ENCODE measurements around the gene BACE1-AS.

DNA sequence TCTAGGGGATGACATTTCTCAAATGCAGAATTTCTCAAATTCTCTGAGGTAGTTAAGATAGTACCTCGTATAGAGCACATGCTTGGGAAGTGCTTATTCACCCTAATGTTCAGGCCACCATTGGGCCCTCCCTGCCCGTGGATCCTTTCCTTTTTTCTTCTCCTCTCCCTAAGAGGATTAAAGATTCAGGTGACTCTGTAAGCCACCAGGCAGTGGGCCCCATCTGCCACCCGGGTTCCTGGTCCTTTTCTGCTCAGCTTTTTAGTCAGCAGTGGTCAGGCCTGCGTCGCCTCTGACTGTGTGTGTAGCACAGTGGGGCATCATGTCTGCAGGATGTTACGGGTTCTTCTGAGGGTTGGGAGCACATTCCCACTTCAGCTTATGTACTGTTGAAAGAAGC lies 43.8 kb downstream of the BACE1-AS start:
- TF ChIP-seq CTCF (IDR thresholded peaks at IDR 0.05) (no peak), EZH2phosphoT487 (IDR thresholded peaks at IDR 0.05) (no peak)

Data from neural progenitor cell (in vitro differentiated cells).